HG02798 (cell line): ENCODE results near the gene MRGPRF.

Experiments used
- ATAC-seq: cut with Tn5 transposase; IDR thresholded peaks from one replicate; pipeline ENCODE4 v1.9.1; 2021; ENCODE audit warnings: mild to moderate bottlenecking; ENCODE audit not compliant: unreplicated experiment, poor library complexity

The MRGPRF gene

GRCh38 chr11:68970921-68971636 lies 42.0 kb downstream of the MRGPRF start:
- no peak for ATAC-seq

- ATAC-seq, result no peak
Observed at GRCh38 chr11:68969386-68969785, 43.7 kb downstream of the MRGPRF start.

GRCh38 chr11:68968306-68969250 lies 44.5 kb downstream of the MRGPRF start:
- no peak for ATAC-seq

- ATAC-seq, result no peak
Observed at GRCh38 chr11:68966894-68967780, 45.9 kb downstream of the MRGPRF start.

GRCh38 chr11:68965901-68966853 lies 46.9 kb downstream of the MRGPRF start:
- ATAC-seq, result no peak

- no peak for ATAC-seq
Observed at GRCh38 chr11:68963779-68964178, 49.3 kb downstream of the MRGPRF start.

GRCh38 chr11:68962527-68963250 lies 50.4 kb downstream of the MRGPRF start:
- ATAC-seq, result no peak

- no peak for ATAC-seq
Observed at GRCh38 chr11:68961245-68961644, 51.8 kb downstream of the MRGPRF start.

- no peak for ATAC-seq
Observed at GRCh38 chr11:68960294-68961071, 52.6 kb downstream of the MRGPRF start.

- no peak for ATAC-seq
Observed at GRCh38 chr11:68959465-68960293, 53.4 kb downstream of the MRGPRF start.

- no peak for ATAC-seq
Observed at GRCh38 chr11:68958211-68958610, 54.8 kb downstream of the MRGPRF start.

GRCh38 chr11:68956547-68957254 lies 56.3 kb downstream of the MRGPRF start:
- ATAC-seq, result no peak

GRCh38 chr11:68956142-68956541 lies 56.9 kb downstream of the MRGPRF start:
- ATAC-seq, result no peak

- no peak for ATAC-seq
Observed at GRCh38 chr11:68955607-68955958, 57.5 kb downstream of the MRGPRF start.

GRCh38 chr11:68954836-68955606 lies 58.0 kb downstream of the MRGPRF start:
- ATAC-seq, result no peak
